GM12801 (cell line): ENCODE results near the gene TMPRSS3.

ENCODE experiments used
- TF ChIP-seq, protein P1 (sequence below): IDR thresholded peaks from one replicate; pipeline ENCODE4 v1.5.1; 2011; ENCODE audit warnings: control low read depth; ENCODE audit not compliant: insufficient read length; ENCODE audit errors: extremely low read depth

Gene TMPRSS3

DNA sequence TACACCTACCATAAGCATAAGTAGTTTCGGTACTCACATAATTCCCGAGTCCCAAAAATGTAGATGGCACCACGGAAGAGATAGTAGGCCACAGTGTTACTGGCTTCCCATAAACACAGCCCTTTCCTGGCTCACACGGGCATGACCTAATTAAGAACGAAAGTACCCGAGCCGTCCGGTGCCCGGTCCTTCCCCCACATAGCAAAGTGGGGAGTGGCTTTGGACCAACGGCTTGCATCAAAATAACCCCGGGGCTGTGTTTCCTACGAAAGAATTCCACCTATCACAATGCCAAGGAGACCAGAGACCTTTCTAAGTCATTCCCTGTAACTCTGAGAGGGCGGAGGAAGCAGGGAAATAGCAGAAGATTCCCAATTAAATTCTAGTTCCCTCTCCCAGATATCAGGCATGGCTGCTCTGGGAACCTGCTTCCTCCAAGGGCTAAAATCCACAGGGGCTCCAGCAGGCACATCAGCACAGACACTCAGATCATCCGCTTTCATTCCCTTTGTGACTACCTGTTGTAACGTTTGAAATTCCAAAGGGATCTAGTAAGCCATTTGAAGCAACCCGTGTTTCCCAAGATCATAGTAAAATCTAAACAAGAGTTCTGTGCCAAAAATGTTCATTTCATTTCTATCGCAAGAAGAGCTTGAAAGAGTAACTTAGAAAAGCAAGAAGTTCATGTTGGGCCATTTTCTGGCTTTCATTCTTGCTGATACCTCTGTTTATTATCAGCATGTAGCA, at the start of gene TMPRSS3:
TMPRSS3 (minus strand) TSS at position 148 of the 747 bp plus-strand sequence. CDS start 635 bp downstream, outside the sequence.
- TF ChIP-seq, protein P1, sequence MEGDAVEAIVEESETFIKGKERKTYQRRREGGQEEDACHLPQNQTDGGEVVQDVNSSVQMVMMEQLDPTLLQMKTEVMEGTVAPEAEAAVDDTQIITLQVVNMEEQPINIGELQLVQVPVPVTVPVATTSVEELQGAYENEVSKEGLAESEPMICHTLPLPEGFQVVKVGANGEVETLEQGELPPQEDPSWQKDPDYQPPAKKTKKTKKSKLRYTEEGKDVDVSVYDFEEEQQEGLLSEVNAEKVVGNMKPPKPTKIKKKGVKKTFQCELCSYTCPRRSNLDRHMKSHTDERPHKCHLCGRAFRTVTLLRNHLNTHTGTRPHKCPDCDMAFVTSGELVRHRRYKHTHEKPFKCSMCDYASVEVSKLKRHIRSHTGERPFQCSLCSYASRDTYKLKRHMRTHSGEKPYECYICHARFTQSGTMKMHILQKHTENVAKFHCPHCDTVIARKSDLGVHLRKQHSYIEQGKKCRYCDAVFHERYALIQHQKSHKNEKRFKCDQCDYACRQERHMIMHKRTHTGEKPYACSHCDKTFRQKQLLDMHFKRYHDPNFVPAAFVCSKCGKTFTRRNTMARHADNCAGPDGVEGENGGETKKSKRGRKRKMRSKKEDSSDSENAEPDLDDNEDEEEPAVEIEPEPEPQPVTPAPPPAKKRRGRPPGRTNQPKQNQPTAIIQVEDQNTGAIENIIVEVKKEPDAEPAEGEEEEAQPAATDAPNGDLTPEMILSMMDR: no peak

DNA sequence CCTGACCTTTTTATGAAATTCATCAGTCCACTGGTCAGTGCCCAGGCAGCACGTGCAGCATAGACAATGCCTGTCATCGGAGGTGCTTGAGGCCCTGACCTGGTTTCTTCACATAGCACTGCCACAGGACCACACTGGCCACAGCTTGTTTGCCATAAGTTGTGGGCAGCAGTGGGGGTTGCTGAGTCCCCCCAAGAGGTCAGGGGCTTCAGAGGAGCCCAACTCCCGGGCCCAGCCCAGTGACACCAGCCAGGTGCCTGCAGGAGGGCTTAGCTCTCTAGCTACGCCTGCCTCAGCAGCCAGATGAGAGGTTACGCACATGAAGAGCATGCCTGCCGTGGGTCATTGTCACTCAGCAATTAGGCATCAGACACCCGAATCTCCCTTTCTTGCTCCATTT, 49.5 kb upstream of the TMPRSS3 start:
- TF ChIP-seq, protein P1: no peak

DNA sequence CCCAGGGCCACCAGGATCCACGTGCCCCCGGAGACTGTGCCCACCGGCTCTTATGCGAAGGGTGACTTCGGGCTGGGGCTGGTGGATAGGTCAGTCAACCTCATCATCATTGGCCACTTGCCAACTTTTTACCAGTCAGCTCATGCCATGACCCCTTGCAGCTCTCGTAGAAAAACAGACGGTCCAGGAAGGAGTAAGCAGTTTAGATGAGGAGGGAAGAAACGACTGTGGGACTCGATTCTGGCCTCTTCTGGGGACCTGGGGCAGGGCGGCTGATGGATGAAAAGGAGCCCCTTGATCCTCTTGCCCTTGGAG, 48.9 kb upstream of the TMPRSS3 start:
- TF ChIP-seq, protein P1: no peak

DNA sequence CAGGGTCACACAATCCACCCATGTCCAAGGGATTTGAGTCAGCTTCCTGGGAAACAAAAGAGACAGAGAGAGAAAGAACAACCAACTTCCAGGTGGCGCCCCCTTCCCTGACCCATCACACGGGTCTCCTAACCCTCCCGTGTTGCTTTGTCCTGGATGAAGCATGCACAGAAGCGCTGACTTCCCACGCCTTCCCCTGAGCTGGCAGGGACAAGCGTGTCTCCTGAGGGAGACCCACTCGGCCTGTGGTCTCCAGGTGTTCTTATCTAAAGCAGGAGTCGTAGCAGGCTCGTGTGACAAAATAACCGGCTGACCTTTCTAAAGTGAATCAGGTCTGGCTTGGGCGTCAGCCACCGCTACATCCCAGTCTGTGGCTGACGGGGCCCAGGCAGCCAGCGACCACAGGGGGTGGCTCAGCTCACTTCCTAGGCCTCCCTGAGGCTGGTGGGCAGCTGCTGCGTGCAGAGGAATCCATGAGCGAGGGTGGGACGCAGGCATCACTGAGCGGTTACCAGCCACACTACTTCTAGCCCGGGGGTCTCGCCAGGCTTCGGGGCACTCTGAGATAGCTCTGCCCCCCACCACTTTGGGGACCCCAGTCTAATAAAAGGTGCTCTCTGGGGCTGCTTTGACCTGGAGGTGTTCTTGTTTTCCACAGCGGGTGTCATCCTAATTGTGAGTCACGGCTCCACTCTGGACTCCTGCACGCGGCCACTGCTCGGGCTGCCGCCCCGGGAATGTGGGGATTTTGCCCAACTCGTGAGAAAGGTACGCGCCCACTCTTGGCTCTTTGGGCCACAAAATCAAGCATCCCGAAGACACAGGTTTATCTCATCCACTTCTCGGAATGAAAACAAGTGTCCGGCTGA, 48.3 kb upstream of the TMPRSS3 start:
- TF ChIP-seq, protein P1: no peak

DNA sequence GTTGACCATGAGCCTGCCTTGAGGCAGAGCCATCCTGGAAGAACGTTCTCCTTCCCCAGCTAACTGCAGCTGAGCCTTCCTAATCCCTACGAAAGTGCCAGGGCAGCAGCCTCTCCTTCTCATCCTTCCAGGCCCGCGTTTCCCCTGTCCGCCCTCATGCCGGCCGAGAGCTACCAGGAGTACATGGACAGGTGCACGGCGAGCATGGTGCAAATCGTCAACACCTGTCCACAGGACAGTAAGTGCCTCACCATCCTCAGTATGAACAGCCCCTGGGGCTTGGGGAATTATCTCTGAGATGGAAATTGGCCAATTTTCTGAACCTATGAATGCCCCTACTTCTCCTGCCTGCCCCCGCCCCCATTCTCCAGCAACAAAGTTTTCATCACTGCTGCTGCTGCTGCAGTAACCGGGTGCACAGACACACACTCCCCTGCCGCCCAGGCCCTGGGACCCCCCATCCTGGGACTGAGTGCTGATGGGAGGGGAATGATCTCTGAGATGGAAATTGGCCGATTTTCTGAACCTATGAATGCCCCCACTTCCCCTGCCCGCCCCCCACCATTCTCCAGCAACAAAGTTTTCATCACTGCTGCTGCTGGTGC, 47.4 kb upstream of the TMPRSS3 start:
- TF ChIP-seq, protein P1: no peak

DNA sequence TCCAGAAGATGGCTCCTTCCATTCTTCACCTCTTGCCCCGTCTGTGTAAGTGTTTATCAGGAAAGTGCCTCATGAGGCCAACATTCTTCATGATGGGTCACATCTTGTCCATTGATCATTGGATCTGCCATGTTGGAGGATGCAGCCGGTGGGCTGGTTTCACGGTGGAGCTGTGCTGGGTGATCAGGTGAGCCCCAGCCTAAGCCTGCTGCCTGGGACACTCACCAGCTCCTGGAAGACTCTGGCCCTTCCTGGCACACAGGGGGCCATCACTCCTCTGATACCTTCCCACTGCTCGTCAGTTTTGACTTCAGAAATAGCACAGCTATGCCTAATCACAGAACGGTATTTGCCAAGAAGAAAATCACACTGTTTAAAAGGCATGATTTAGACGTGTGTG, 46.1 kb upstream of the TMPRSS3 start:
- TF ChIP-seq, protein P1: no peak

DNA sequence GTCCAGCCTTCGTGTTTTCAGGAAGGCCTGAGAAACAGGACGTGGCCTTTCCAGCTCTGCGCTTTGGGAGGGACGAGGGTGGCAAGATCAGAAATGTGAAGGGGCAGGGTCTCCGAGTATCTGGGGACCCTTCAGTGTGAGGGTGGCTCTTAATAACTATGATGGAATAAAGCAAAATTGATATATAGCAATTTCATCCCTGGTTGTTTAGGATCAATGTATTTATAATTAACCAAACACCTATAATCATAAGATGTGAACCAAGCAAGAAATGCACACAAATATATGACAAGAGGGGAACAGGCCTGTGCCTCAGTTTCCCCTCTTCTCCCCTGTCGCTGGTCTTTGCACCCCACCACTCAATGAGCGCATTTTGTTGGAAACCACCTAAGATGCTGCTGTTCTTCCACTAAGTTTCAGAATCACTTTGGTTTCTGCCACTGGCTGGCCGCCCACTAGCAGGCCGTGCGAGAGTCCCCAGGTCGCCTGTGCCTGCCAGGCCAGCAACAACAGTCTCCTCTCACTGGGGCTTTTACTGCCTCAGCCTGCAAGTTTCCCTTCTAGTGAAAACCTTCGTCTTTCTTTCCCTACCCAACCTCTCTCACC, 44.4 kb upstream of the TMPRSS3 start:
- TF ChIP-seq, protein P1: no peak
